Measurements from ENCODE around the gene CNDP2.
"Not testable (repeated sequence)": the region's sequence is repeated elsewhere in the genome, so short reads cannot be mapped to it uniquely, and the experiment has no call there.

The CNDP2 gene

DNA sequence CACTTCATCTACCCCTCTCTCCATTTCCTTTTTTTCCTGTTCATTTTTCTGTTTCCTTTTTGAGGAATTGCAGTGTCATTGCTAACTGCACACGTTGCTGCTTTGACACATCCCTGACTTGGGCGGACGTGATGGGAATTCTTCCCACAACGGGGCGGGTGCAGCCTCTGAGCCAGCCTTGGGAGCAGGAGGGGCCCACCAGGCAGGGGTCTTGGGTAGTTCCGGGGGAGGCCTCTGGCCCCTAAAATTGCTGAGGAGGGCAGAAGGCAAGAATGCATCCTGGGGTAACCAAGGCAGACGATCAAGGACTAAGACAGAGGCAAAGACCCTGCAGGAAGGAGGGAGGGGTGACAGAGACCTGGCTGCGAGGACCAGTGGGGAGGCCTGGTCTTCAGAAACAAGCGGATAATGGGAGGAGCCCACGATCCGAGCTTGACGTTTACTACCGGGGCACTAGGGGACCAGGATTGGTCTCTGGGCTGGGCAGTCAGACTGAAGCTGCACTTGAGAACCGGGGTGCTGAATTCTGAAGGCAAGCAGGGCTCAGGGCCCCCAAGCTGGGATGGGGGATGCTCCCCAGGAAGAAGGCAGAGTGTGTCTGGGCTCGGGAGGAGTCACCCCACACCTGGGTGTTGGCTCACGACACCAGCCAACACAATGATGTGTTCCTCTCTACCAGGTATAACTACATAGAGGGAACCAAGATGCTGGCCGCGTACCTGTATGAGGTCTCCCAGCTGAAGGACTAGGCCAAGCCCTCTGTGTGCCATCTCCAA is 23.3 kb downstream of the CNDP2 start:
- no peak for DNase-seq

DNA sequence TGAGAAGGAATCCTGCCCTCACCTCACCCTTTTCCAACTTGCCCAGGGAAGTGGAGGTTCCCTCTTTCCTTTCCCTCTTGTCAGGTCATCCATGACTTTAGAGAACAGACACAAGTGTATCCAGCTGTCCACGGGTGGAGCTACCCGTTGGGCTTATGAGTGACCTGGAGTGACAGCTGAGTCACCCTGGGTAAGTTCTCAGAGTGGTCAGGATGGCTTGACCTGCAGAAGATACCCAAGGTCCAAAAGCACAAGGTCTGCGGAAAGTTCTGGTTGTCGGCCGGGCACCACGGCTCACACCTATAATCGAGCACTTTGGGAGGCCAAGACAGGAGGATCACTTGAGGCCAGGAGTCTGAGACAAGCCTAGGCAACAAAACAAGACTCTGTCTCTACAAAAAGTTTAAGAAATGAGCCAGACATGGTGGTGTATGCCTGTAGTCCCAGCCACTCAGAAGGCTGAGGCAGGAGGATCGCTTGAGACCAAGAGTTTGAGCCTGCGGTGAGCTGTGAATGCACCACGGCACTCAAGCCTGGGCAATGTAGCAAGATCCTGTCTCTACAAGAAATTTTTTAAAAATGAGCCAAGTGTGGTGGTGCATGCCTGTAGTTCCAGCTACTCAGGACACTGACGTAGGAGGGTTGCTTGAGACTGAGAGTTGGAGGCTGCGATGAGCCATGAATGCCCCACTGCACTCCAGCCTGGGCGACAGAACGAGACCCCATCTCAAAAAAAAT is 24.1 kb downstream of the CNDP2 start:
- no peak for DNase-seq

DNA sequence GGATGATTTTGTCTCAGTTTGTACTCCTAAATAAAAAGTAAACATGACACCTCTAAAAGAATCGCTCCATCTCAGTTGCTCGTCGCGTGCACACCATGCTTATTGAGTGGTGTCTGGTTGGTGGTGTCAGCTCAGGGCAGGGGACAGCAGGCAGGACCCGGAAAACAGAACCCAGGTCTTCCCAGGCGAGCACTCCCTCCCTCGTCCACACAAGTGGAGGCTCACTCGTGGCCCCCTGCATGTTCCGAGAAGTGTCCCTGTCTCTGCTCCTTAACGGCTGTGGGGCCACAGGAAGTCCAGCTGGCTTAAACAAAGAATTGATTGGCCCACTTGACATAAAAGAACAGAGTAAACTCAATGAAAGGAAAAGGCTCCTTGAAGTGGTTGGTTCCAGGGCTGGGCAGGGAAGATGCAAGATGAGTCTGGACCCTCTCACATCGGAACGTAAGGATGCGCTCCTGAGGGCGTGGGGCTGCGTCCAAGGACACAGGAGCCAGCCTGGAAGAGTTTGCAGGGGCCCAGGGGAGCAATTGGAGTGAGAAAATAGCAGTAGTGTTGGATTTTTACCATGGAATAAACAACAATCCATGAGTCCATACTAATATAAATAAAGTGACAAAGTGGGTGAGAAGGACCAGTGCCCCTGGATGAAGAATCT is 25.0 kb downstream of the CNDP2 start:
- DNase-seq = no peak

DNA sequence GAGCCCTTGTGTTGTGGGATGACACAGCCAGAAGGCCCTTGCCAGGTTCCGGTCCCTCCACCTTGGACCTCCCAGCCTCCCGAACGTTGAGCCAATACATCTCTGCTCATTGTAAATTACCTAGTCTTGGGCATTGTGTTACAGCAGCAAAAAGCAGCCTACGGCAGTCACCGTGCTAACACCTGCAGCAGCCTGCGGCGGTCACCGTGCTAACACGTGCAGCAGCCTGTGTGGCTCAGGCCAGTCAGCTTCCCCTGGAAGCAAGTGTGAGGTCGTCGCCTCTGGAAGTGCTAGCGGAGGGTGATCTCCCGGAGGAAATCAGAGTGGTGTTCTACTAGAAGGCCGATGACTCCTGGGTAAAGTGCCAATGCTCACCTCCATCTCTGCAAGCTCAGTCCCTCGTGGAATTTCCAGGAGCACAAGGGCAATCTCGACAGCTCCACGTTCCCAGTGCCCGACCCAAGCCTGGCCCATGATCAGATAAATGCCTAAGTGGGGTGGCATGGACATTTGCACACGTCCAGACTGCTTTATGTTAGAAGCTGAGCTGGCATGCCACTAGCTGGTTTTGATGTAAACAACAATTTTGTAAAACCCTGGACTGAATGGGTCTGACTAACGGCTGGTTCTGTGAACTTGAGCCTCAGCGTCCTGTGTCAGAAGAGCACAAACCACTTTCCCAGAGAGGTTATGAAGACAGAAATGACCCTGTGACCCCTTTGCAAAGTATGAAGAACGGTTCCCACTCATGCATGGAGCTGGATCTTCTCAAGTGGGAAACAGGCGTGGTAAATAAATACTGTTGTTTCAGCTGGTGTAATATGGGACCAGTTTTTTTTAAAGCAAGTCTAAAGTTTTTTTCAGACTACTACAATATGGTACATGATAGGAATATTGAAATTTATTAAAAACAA is 26.7 kb downstream of the CNDP2 start:
- DNase-seq = peak; percentile 58

DNA sequence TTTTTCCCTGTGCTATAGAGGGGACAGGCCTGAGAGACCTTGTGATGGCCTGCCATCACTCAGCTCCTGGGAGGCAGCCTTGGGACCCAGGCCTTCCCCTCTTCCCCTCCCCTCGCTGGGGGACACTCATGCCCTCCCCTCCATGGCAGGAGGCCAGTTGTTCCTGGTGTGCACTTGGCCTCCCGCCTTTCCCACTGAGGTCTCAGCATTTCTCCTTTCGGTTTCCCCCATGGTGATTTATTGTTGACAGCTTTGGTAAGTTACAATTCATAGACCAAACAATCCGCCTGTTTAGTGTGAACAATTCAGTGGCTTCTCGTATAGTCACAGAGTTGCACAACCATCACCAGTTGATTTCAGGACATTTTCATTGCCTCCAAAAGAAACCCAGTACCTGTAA is 27.9 kb downstream of the CNDP2 start:
- DNase-seq = peak; percentile 26

DNA sequence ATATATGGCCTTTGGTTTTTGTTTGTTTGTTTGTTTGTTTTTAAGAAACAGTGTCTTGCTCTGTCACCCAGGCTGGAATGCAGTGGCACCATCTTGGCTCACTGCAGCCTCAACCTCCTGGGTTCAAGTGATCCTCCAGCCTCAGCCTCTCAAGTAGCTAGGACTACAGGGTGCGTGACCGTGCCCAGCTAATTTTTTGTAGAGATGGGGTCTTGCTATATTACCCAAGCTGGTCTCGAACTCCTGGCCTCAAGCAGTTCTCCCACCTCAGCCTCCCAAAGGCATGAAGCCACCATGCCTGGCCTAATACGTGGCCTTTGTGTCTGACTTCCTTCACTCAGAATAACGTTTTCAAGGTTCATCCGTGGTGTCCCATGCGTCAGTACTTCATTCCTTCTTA is 28.8 kb downstream of the CNDP2 start:
- not testable (repeated sequence) for DNase-seq

DNA sequence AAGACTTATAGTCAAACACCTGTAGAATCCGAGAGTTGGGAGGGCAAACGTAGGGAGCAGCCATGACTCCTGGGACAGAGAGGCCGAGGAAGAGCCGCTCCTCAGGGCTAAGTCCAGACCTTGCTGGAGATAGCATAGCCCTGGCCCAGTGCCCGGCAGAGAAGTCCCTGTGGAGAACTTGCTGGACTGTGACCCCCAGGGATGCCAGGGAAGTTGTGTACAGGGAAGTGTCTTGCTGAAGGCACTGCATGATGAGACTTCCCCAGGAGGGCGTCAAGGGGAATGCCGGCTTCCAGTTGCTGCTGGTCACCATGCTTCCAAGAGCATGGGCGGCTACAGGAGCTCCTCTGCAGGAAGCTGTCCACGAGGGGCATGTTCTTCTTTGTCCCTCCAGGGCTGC is 29.6 kb downstream of the CNDP2 start:
- no peak for DNase-seq

DNA sequence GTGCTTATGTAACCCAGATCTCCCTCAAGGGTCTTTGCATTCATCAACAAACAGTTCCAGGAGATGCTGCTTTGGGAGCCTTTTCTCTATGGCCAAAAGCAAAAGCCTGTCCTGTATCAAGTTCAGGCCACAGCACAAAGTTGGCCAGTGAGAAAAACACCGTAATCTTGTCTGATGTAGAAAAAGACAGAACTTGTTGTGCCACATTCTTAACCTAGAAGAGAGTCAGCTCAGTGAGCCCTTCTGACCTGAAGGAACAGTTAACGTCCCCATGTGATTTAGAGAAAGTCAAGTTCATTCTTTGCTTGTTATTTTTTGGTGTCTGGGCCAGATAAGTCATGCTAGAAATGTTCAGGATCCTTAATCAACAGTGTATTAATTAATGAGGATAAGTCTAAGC is 30.3 kb downstream of the CNDP2 start:
- DNase-seq = no peak

DNA sequence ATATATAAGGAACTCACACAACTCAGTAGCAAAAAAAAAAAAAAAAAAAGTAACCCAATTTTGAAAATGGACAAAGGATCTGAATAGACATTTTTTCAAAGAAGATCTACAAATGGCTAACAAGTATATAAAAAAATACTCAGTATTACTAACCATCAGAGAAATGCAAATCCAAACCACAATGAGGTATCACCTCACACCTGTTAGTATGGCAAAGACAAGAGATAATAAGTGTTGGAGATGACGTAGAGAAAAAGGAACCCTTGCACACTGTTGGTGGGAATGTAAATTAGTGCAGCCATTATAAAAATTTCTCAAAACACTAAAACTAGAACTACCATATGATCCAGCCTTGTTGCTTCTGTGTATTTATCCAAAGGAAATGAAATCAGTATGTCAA is 32.3 kb downstream of the CNDP2 start:
- DNase-seq = no peak

DNA sequence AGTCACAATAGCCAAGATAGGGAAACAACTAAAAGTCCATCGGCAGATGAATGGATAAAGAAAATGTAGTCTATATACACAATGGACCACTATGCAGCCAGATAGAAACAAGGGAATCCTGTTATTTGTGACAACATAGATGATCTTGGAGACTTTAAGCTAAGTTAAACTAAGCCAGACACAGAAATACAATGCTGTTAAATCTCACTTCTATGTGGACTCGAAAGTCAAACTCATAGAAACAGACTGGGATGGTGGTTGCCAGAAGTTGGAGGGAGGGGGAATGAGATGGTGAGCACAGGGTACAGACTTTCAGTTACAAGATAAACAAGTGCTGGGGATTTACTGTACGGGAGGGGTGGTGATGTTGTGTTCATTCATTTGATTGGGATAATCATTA is 32.8 kb downstream of the CNDP2 start:
- DNase-seq = no peak

DNA sequence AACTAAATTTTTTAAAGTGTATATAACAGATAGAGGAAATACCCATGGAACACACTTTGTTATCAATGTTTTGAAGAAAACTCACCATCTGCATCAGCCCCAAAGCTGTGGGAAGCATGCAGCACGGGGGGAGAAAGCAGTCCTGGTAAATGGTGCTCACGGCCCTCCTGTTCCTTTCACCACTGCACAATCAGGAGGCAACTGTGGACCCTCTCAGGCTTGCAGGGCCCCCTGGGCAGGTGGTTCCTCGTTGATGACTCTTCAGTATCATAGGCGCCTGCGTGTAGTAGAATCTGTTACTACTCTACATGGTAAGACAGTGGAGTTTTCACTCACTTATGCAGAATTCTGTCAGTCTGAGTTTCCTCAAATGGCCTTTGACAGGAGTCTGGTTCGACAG is 33.2 kb downstream of the CNDP2 start:
- DNase-seq = no peak

DNA sequence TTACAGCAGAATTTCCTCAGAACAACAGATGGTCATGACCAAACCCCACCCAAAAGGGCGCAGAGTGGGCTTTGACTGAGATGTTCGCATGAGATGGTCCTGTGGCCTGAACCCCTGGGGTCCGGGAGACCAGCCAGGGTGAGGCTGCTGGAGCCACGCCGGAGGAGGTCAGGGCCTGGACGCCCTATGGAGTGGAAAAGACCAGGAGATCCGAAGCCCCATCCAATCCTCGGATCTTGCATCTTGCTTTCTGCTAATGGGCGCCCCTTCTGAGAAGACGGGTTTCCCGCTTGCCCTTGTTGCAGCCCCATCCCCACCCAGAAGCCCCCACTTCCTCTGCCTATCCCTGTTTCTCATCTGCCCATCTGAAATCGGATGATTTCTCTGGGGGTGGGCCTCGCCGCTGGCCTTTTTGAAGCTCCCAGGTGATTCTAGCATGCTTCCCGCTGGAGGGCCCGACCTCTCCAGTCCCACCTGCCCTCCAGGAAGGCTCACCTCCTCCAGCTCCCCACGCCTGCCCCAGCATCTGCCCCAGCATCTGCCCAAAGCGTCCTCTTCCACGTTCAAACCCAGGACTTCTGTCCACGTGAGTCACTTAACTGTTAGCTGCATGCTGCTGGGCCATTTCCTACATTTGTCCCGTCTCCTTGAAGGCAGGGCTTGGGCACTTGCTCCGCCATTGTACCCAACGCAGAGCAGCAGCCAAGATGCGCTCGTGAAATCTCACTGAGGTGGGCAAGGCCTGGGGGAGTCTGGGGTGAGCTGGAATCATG is 33.8 kb downstream of the CNDP2 start:
- DNase-seq = no peak

DNA sequence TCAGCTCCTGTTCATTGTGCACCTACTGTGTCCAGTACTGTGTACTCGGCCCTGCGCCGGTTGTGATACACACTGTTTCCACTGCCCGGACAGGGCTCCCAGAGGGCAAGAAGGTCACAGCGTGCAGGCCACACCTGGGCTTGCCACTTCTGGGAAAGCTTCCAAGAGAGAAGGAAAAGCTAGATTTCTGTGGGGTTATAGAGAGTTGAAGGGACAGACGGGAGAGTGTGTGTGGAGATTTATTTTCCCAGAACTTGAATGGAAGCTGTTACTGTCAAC is 34.4 kb downstream of the CNDP2 start:
- DNase-seq = no peak

DNA sequence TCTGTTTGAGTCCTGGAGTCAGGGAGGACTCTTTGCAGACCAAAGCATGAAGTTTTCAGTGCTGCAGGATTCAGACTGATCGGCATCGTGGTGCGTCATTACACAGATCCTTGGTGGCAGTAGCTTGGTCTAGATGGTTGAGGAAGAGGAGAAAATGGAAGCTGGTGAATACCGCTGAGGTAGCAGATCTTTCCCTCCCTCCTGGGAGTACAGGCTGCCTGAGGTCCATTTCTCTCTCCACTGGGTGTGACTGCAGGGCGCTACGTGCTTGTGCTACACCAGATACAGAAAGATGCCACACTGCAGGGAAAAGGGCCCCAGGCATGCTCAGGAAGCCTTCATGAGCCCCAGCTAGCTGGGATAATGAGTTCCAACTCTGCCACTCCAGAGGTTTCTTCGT is 34.9 kb downstream of the CNDP2 start:
- DNase-seq = no peak

DNA sequence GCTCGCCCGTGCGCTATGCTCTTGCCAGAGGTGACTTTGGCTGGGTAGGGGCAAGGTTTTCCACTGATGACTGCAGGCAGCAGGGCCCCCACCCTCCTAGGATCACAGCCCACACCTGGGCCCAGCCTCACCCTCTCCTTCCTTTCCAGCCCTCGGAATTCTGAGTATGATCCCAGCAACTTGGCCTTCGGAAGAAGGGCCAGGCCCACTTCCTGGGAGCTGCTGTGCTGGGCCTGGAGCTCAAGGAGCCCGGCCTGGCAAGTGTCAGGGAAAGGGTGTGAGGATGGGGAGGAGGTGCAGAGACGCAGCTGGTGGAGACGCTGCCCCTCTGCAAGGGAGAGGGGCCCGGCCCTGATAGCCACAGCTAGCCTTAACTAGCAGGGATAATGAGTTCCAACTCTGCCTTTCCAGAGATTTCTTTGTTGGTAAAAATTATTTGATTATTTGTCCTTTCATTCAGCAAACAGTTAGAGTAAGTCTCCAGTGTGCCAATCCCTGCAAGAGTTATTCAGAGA is 36.4 kb downstream of the CNDP2 start:
- DNase-seq = no peak

DNA sequence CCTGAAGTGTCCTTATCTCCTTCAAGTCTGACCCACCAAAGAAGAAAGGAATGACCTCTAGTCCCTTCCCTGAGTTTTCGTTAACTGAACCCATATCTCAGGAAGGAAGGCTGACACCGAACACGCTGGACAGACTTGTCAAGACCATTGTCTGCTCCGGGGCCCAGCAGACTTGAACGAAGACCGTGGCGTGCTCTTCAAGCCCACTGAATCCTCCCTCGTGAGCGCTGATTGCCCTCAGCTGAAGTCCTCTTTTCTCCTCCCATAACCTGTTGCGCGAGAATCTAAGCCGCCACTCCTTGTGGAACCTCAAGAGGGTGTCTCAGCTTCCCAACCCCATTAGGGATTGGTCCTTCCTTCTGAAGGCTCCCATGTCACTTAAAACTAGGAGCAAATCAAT is 37.5 kb downstream of the CNDP2 start:
- no peak for DNase-seq

DNA sequence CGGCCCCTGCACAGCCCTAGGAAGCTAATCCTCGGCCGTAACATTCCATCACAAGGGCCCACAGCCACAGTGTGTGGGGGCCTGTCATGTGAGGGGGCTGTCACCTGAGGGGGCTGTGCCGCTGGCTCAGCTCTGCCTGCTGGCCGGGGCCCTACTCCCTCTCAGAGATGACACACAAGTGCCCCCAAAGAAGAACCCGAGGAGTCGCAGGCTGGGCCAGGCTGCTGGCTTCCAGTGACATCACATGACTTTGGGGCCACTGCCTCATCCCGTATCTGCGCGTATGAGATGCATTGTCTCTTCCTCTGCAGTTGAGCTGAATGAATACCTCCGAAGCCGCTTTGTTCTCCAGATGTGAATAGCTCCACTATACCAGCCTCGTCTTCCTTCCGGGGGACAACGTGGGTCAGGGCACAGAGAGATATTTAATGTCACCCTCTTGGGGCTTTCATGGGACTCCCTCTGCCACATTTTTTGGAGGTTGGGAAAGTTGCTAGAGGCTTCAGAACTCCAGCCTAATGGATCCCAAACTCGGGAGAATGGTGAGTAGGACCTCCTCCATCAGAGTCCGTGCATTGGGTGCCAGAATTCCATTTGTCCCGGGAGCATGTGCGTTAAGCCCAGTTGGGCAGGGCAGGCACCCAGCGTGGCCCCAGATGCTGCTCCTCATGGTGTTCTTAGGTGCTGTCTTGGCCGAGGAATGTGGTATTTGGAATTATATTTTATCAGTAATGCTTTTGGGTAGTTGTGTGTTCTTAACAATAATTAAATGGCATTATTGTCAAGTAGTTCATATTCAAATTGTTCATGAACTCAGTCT is 38.2 kb downstream of the CNDP2 start, which contains the start of gene CNDP1:
Gene CNDP1 (plus strand): TSS at position 351 of the 820 bp plus-strand sequence. CDS start 168 bp downstream, at position 519.
- no peak for DNase-seq

DNA sequence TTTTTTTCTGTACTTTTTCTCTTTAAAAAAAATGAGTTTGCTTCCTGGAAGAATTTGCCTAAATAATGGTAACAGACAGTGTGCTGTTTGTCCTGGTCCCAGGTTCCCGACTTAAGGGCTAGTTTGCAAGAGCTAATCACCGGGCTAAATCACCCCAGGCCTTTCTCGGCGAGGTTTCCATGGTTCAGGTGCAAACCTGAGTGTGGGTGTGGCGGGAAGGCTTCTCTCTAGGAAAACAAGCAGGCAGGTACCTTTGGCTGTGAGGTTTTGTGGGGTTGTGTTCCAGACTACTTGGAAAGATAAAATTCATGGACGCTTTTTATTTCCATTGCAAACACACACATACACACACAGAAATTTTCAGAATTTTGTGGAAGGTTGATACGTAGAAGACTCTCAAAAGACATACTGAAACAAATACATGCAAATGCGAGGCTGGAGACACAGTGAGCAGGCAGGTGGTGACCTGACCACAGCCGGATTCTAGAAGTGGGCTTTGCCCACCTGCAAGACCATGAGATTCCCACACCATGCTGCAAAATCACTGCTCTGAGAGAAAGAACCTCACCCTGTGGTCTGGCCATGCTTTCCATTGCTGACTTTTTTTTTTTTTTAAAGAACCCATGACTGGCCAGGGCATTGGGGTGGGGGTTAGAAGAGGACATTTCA is 39.0 kb downstream of the CNDP2 start:
- DNase-seq = no peak

DNA sequence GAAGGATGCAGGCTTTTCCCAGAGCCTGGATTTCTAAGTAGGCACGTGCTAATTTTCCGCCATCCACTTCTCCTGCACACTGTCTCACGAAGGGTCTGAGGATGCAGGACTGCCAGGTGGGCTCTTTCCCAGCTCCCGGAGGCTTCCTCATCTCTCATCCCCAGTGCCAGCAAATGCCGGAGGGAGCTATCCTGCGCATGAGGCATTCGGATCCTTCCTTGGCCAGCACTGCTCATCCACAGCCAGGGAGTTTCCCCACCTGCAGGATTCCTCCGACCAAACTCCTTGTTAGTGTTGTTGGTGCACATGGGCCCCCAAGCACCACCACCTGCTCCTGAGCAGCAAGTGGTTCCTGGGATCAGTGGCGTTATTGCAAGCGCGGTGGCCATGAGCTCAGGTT is 43.1 kb downstream of the CNDP2 start:
- no peak for DNase-seq

DNA sequence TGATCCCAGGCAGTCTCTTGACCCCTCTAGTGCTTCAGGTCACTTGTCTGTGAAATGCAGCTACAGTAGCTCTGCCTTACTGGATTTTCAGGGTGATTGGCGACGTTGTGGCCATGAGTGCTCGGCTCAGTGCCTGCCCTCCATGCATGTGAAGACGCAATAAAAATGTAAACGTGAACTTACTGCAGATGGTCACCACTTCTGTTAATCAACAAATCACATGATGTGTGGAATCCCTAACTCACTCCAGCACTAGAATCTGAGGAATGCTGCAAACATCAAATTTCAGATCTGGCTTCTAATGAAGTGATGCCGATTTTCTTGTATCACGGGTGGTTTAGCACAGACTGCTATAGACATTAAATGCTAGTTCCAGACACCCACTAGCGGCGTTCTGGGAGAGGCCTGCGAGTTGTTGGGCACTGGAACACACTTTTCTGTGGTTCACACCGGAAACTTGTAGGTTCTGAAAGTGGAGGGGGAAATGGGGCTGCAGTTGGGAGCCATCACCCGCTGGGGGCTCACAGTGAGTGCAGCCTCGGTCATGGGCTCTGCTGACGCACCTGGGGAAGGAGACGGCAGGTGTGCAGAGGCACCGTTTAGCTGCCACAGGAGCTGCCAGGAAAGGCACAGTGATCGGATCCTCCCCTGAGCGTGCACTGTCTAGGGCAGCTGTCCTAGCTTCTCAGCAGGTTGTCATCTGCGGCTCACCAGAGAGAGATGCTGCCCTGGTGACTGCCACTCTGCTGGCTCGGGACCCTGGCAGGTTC is 44.7 kb downstream of the CNDP2 start:
- DNase-seq = no peak
